ENCODE results near the gene ERCC5. TPM values are rescaled to one million over a fixed set of nuclear protein-coding genes. Genes with fewer than 3 reads are reported as not detected.

The ERCC5 gene
- total and polyA plus RNA-seq, 4 donors = 25.8 to 81.8 (median 42.0) TPM

DNA sequence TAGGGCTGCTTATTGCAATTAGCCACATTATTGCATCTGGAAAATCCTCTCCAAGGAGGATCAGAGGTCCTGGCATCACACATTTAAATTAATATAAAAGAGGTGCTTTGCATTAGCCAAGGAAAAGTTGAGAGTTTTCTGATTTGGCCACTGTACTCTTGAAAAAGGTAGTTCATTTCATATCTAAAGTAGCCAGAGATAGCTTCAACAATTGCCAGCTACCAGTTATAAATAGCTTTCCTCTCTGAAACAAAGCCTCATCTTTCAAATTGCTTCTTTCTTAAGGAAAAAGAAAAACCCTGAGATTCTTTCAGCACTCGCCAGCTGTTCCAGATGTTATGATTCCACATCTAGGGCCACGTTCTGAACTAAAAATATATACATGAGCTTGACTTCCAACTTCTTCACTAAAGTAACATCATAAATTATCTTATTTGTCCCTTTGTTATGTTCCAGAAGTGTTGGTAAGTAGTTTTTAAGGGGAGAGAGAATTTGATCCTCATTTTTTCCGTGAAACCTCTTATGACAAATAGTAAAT is 69.6 kb downstream of the ERCC5 start:
- no peaks in the 10 kb centered on the region for H3K27me3 ChIP-seq (ENCODE audit: control insufficient read depth in 1 of 2, insufficient read depth in 2 of 2, low read length in 1 of 2)
- intact Hi-C loops (cut with DNase I) = no loop called here
- ATAC-seq (ENCODE audit: low FRiP score) (no peak), DNase-seq (no peak)
- no peaks in the 10 kb centered on the region for H3K36me3 ChIP-seq (ENCODE audit: control insufficient read depth in 1 of 2, insufficient read depth in 2 of 2, low read length in 1 of 2)
- 54% methylated on average over 3 of the region's 3 CpGs for WGBS, 2 donors
- no peak overlapping the region for H3K4me3 ChIP-seq (ENCODE audit: low read length in 2 of 2)
- H3K4me1 ChIP-seq (ENCODE audit: control insufficient read depth in 1 of 2, insufficient read depth in 2 of 2, low read length in 2 of 2) = no peaks in the 10 kb centered on the region
- no peaks in the 10 kb centered on the region for H3K9me3 ChIP-seq (ENCODE audit: control insufficient read depth, low read length)
- H3K27ac ChIP-seq (ENCODE audit: low read depth in 1 of 2, low read length in 2 of 2) = no peak overlapping the region

DNA sequence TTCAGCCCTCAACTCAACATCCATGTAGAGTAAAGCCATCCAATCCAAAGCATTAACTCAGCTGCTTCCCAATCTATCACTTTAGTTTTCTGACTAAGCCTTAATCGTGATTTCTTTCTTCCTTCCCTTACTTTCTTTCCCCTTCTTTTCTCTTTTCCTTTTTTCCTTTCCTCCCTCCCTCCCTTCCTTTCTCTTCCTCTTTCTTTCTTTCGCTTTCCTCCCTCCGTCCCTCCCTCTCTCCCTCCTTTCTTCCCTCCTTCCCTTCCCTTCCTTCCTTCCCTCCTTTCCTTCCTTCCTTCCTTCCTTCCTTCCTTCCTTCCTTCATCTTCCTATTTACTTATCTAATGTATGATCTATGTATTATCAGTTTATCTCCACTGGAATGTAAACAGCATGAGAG is 71.2 kb downstream of the ERCC5 start:
- ATAC-seq (ENCODE audit: low FRiP score) (no peak), DNase-seq (no peak)
- H3K4me3 ChIP-seq (ENCODE audit: low read length in 2 of 2) = no peak overlapping the region
- no peaks in the 10 kb centered on the region for H3K36me3 ChIP-seq (ENCODE audit: control insufficient read depth in 1 of 2, insufficient read depth in 2 of 2, low read length in 1 of 2)
- H3K27me3 ChIP-seq (ENCODE audit: control insufficient read depth in 1 of 2, insufficient read depth in 2 of 2, low read length in 1 of 2) = no peaks in the 10 kb centered on the region
- 89 to 91% methylated on average over 3 of the region's 3 CpGs for WGBS, 2 donors
- no peaks in the 10 kb centered on the region for H3K4me1 ChIP-seq (ENCODE audit: control insufficient read depth in 1 of 2, insufficient read depth in 2 of 2, low read length in 2 of 2)
- H3K27ac ChIP-seq (ENCODE audit: low read depth in 1 of 2, low read length in 2 of 2) = no peak overlapping the region
- intact Hi-C loops (cut with DNase I) = no loop called here
- H3K9me3 ChIP-seq (ENCODE audit: control insufficient read depth, low read length) = no peaks in the 10 kb centered on the region

DNA sequence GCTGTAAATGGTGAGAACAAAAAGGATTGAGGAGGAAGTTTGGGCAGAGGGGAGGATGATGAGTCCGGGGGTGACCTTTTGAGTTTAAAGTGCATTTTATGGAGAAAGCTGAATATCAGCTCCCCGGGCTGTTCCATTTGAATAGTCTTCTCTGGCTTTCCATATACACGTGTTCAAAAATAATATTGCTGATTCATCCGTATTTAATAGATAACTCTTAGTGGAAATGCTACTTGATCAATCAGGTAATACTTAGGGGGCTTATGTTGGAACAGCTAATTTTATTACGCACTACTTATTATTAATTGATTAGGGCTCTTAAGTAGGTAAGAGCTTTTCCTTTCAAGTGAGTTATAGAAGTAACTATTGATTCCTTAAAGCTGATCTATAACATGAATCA is 76.4 kb downstream of the ERCC5 start:
- Histone ChIP-seq H3K4me3 (ENCODE audit: low read length in 2 of 2) (no peak overlapping the region), H3K27ac (ENCODE audit: low read depth in 1 of 2, low read length in 2 of 2) (no peak overlapping the region), H3K4me1 (ENCODE audit: control insufficient read depth in 1 of 2, insufficient read depth in 2 of 2, low read length in 2 of 2) (no peaks in the 10 kb centered on the region), H3K36me3 (ENCODE audit: control insufficient read depth in 1 of 2, insufficient read depth in 2 of 2, low read length in 1 of 2) (no peaks in the 10 kb centered on the region), H3K9me3 (ENCODE audit: control insufficient read depth, low read length) (no peaks in the 10 kb centered on the region), H3K27me3 (ENCODE audit: control insufficient read depth in 1 of 2, insufficient read depth in 2 of 2, low read length in 1 of 2) (no peaks in the 10 kb centered on the region)
- DNase-seq (no peak), ATAC-seq (ENCODE audit: low FRiP score) (no peak)
- intact Hi-C loops (cut with DNase I) = no loop called here
- 89% methylated on average over 5 of the region's 5 CpGs for WGBS, 2 donors

Other genes with a start within 250 kb of the ERCC5 start
- gene TPP2, start 249.0 kb upstream of the ERCC5 start, total RNA-seq = 10 to 100 TPM; 36.9 to 44.9 TPM
- gene TPP2, start 249.0 kb upstream of the ERCC5 start, polyA plus RNA-seq = 10 to 100 TPM; 14.1 to 15.5 TPM
- not detected for gene METTL21C, start 151.0 kb upstream of the ERCC5 start, total RNA-seq
- gene METTL21C, start 151.0 kb upstream of the ERCC5 start, polyA plus RNA-seq = not detected
- gene TEX30, start 72.2 kb upstream of the ERCC5 start, total RNA-seq = 1 to 10 TPM; 5.0 to 7.5 TPM
- gene TEX30, start 72.2 kb upstream of the ERCC5 start, polyA plus RNA-seq = 10 to 100 TPM in 1 of 2 donors, 1 to 10 TPM in 1; 7.5 to 10.5 TPM
- 1 to 10 TPM; 4.8 to 9.2 TPM for gene POGLUT2, start 47.1 kb upstream of the ERCC5 start, total RNA-seq
- gene POGLUT2, start 47.1 kb upstream of the ERCC5 start, polyA plus RNA-seq = 1 to 10 TPM; 2.0 to 7.1 TPM
- gene BIVM, start 46.9 kb upstream of the ERCC5 start, total RNA-seq = 10 to 100 TPM; 15.6 to 30.4 TPM
- 10 to 100 TPM in 1 of 2 donors, 1 to 10 TPM in 1; 5.1 to 17.6 TPM for gene BIVM, start 46.9 kb upstream of the ERCC5 start, polyA plus RNA-seq
- not detected for gene SLC10A2, start 220.4 kb downstream of the ERCC5 start, total RNA-seq
- under 1 TPM in 1 of 2 donors, not detected in 1; 0.13 TPM for gene SLC10A2, start 220.4 kb downstream of the ERCC5 start, polyA plus RNA-seq